Kidney epithelial cell (primary cell): ENCODE results near the gene GSK3A. TPM values are rescaled to one million over a fixed set of nuclear protein-coding genes. Genes with fewer than 3 reads are reported as not detected.

Source experiments
- DNase-seq: peaks from one replicate; pipeline ENCODE4 v3.0.0-alpha.2; 2010; ENCODE audit warnings: low read depth
- H3K27me3 ChIP-seq: 2 replicates; pipeline ENCODE4 v1.6.0; 2011; ENCODE audit warnings: low read length; ENCODE audit not compliant: control insufficient read depth, insufficient read depth
- H3K36me3 ChIP-seq: 2 replicates; pipeline ENCODE4 v1.5.1; 2011; ENCODE audit warnings: low read length; ENCODE audit not compliant: control insufficient read depth, insufficient read depth
- H3K4me3 ChIP-seq: 2 replicates; pipeline ENCODE4 v1.5.1; 2011; ENCODE audit warnings: low read depth, mild to moderate bottlenecking, control low read depth, low read length
- CTCF ChIP-seq: IDR thresholded peaks from 2 replicates; pipeline ENCODE4 v1.5.1; 2011; ENCODE audit warnings: mild to moderate bottlenecking, moderate library complexity, low read length, control low read depth, inconsistent platforms; ENCODE audit not compliant: insufficient read depth, poor library complexity, severe bottlenecking
- total RNA-seq: library from RNA; depleted of rRNA; stranded (reverse); fragments of >200 nt; gene quantifications from 2 replicates; pipeline ENCODE4 v1.2.3, GENCODE V29; 2015

Gene GSK3A
- total RNA-seq, 1 donor from 2014 or later: 27.3 TPM

DNA sequence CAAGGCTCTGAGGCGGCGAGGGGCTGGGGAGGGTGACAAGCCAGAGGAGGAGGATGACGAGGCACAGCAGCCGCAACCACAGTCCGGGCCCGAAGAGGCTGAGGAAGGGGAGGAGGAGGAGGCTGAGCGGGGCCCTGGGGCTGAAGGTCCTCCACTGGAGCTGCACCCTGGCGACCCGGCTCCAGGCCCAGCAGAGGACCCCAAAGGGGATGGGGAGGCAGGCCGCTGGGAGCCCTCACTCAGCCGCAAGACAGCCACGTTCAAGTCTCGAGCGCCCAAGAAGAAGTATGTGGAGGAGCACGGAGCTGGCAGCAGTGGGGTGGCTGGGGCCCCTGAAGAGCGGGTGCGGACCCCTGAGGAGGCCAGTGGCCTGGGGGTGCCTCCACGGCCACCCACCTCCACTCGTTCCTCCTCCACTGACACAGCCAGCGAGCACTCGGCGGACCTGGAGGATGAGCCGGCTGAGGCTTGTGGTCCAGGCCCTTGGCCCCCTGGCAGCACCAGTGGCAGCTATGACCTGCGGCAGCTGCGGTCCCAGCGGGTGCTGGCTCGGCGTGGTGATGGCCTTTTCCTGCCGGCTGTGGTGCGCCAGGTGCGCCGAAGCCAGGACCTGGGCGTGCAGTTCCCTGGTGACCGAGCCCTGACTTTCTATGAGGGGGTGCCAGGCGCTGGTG lies 29.6 kb upstream of the GSK3A start:
- no peaks in the 10 kb centered on the region for H3K27me3 ChIP-seq
- H3K36me3 ChIP-seq: peaks cover 1% of the 10 kb centered on the region
- no peak for DNase-seq
- TF ChIP-seq CTCF: no peak
- no peak overlapping the region for H3K4me3 ChIP-seq

GRCh38 chr19:42271045-42271419 lies 28.6 kb upstream of the GSK3A start:
- no peak for TF ChIP-seq CTCF
- DNase-seq: no peak

DNA sequence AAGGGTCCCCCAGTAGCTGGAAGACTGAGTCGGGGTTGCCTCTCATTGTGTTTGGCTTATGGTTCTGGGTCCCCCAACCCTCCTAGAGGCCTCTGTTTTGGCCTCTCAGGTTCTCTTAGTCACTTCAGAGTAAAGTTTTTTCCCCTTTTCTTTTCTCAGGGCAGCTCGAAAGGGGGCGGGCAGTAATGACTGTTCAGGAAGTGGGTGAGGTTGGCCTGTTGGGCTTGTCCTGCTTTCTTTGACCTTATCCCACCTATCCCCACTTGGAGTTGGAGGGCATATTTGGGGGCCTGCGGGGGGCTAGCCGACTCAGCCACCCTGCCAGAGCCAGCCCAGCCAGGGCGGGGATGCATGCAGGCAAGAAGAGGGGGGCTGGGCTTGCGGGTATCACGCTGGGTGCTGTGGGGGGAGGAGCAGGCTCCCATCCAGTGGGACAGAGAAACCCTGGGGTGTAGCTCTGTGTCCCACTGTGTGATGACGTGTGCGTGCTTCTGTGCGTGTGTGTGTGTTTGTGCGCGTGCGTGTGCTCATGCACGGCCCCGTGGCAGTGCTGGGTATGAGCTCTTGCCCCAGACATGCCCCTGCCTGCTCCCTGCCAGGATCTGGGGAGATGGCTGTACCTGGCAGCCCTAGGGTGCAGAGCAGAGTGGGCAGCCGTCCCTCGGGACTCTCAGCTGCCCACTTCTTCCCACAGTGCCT lies 28.1 kb upstream of the GSK3A start:
- peak overlapping the region; percentile 60 for H3K4me3 ChIP-seq
- DNase-seq: no peak
- H3K36me3 ChIP-seq: peaks cover 1% of the 10 kb centered on the region
- no peaks in the 10 kb centered on the region for H3K27me3 ChIP-seq
- TF ChIP-seq CTCF: no peak

More at GRCh38 chr19:42271045-42271419, 28.6 kb upstream of the GSK3A start:
- Histone ChIP-seq H3K27me3 (no peaks in the 10 kb centered on the region), H3K4me3 (peak overlapping the region; percentile 60), H3K36me3 (peaks cover 1% of the 10 kb centered on the region)

GRCh38 chr19:42269478-42270345 lies 27.3 kb upstream of the GSK3A start:
- no peak for TF ChIP-seq CTCF
- Histone ChIP-seq H3K27me3 (no peaks in the 10 kb centered on the region), H3K4me3 (peak overlapping the region; percentile 60), H3K36me3 (no peaks in the 10 kb centered on the region)
- DNase-seq: no peak

DNA sequence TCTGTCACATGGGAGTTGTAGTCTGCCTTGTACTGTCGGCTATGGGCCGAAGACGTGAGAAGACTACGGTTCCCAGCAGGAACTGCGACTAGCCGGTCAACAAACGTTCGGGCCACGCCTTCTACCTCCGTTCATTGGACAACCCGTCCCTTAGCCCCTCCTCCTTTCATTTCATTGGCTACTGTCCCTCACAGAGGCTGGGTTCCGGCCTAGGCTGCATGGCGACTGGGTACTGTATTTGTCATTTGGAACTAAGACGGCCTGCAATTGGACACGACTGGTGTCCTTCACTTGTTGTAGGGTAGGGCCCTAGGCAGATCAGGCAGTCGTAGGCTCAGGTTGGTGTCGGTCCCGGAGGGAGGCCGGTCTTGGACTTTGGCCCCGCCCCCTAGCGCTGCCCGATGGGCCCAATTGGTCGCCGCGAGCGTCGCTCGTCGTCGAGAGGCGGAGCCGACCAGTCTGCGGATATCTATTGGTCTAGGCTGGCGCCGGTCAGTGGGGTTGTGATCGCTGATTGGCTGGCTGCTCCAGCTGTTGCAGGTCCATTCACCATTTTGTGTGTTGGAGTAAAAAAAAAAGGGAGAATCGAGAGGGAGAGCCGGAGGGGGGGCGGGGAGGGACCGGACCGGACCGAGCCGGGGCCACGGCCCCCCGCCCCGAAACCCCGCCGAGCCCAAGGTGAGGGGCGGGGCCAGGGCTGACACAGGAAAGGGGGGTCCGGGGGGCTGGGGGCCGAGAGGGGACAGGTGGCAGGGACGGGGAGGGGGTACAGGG lies 26.5 kb upstream of the GSK3A start, which contains the start of gene CIC:
Gene CIC (plus strand): TSS at position 549 of the 774 bp plus-strand sequence. CDS start 2,532 bp downstream, outside the sequence.
- peak; percentile 100 for DNase-seq
- Histone ChIP-seq H3K4me3 (peak within 1 kb of the TSS; percentile 78), H3K36me3 (no peaks in the 10 kb centered on the region), H3K27me3 (no peaks in the 10 kb centered on the region)
- no peak for TF ChIP-seq CTCF
